SKM-1 (cell line): Measurements from ENCODE around the gene LDLRAD4.

Experiments
- DNase-seq: peaks from one replicate; lab custom pipeline; 2025; ENCODE audit not compliant: unreplicated experiment; lab: John Stamatoyannopoulos, UW

The LDLRAD4 gene

DNA sequence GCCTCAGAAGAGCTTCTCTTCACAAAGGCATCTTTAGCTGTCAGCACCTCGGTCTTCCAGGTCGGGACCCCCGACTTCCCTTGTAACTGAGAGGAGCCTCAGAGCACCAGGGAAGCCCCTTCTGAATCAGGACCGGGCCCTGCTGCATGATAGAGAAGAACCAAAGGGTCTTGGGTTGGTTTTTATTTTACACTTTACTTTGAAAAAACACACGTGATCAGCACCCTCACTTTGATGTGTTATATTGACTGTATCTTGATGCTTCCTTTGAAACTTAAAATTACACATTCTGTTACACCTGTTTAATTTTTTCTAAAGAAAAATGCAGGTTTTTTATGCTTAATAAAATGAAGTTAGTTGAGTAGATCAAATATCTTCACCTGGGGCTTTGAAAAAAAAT is 305.5 kb downstream of the LDLRAD4 start:
- no peak for DNase-seq

DNA sequence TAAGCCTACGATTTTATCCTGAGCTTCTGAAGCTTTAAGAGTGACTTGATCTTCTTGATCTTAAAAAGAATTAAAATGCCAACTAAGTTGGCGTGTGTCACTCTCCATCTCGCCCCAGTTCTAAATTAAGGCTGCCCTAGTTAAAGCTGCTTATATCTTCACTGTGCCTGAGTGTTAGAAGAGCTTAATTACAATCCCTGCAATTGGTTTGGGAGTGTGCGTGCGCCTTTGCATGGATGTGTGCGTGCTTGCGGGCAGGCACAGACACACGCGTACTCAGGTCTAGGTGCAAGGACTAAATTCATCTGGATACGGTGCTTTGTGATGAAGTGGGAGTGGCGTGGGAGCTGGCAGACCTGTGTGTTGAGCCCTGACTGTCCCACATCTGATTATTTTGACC is 306.3 kb downstream of the LDLRAD4 start:
- no peak for DNase-seq

DNA sequence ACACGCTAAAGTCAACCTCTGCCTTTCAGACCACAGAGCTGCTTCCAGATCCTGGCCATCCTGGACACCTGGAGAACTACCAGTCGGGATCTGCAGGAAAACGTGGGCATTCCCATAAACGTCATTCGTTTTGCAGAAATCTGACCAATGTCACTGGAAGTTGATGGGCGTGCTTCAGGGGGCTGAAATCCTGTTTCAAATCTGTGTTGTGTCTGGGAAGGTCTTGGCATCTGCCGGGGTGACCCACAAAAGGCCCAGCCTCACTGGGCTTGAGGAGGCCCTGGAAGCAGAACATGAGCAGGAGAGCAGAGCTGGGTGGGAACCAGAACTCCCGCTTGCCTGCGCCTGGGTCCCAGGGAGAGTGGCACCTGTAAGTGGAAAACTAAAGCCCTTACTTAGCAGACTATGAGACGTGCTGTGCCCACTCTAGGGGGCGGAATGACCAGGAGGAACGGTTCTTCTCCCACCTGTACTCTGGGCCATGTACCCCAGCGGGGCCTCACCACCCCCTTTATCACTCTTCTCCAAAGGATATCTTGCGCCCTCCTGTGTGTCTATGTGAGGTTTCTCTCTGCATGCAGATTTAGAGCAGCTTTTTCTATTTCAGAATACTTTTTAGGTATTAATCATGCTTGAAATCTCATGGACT is 306.9 kb downstream of the LDLRAD4 start:
- DNase-seq: no peak

DNA sequence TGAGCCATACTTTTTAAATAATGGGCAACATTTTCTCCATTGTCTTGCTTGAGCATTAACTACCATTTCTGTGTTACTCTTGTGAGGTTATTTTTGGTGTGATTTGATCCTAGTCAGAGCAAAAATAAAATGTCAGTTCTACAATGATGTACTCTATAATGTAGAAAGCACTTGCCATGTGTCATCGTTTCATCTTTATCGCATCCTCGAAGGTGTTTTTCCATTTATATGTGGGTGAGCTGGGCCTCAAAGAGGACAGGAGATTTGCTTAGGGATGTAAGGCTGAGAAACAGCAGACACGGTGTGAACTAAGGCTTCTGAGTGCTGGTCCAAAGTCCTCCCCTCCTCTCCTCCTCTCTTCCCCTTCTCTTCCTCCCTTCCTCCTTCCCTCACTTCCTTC is 308.0 kb downstream of the LDLRAD4 start:
- no peak for DNase-seq

DNA sequence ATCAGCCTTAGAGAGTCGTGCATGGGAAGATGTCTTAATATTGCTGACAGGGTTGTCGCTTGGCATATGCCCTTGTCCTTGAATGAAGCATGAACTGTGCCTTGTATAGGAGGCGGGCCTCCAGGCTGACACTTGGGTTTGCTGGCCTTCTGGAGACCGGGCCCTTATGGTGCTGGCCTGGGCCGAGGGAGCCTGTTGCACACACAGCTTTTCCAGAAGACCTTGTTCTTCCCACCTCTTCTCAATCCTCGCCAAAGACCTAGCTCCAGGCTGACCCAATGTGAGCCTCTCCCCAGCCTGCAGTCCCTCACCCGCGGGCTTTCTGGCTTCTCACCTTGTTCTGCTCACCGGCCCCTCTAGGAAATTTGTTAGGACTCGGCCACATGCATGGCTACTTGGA is 308.7 kb downstream of the LDLRAD4 start:
- no peak for DNase-seq

DNA sequence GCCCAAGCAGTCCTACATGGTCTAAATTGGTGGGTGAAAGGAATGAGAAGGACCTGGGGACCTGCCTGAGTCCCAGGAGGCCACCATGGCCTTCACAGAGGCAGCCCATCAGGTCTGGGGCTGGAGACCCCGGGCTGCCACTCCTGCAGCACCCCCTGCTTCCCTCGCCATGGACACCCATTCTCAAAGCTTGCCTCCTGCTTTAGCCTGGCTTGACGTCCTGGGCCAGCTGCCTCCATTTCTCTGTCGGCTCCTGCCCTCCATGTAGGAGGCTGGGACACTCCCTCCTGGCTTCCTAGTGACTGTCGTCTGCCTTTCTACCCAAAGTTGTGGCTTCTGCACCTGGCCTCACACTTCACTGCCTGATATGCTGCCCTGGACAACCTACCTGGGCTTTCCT is 309.2 kb downstream of the LDLRAD4 start:
- DNase-seq: no peak

DNA sequence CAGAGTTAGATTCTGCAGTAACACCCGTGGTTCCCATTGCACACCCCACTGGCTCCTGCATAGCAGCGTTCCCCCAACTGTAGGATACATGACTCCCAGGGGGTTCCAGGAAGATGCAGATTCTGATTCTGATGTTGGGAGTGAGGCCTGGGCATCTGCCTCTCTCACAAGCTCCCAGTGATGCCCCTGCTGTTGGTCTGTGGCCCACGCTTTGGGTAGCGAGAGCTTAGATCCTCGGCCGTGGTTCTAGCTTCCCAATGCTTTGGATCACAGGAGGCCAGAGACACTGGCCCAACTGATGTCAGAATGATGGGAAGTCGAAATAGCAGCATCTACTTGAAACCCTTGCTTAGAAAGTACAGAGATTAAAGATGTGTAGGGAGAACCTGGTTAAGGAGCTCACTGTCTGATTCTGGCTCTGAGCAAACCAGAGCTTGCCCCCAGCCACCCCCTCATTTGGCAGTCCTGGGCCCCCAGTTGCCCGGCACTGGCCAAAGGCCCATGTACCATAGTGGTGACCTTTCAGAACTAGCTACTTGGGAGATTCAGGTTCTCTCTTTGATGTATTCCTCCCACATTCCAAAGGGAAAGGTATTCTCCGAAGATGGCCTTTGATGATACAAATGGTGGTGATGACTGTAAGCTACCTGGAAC is 310.3 kb downstream of the LDLRAD4 start:
- no peak for DNase-seq

DNA sequence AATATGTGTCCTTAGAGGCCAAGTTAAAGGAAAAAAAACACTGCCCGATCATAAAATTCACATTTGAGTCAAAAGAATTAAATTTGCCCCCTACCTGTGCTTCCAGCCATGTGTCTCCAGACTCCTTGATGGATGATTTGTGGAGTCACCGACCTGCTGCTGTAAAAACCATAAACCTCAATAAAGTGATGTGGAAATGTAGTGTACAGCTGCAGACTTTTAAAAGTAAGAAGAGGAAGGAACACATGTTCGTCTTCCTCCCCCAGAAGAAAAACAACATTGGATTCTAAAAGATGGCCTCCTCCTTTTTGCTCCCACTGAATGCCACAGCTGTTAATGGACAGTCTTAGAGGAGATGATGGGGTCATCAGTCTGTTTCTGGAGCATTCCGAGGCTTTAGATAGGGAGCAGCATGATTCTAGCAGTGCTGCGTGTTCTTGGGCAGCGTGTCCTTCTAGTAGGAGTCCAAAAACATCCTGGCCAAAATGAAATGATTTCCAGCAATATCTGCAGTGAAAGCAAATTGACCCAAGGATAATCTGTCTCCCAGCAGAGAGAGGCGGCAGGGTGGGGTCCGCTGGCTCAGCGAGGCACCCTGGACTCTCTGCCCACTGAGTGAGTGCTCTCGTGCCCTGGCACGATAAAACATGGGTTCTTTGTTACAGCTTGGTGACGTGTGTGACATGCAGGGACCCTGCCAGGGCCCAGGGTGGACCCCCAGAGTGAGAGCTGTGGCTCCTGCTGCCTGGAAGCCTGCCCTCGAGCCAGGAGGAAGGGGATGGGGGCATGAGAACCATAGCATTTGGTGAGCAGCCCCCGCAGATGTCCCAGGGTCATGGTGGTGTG is 311.7 kb downstream of the LDLRAD4 start:
- DNase-seq: no peak

DNA sequence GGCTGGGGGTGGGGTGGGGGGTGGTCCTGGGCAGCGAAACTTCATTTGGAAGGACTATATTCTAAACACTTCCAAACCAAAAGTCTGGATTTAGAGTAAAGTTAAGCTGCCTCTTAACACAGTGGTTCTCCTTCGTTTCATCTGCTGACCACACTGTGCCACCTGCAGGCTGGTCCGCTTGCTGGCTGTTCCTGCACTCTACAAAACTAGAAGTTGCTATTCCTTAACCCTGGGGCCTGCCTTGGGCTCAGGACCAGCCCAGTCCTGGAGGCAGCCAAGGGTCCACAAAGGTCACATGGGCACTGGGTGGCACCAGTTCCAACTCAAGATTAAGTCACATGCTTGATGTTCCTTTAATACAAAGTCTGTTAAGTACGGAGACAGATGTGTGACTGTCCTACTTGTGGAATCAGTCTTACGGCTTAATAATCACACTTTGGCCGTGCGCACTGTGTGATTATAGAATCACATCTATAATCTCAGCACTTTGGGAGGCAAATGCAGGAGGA is 312.4 kb downstream of the LDLRAD4 start:
- DNase-seq: no peak

DNA sequence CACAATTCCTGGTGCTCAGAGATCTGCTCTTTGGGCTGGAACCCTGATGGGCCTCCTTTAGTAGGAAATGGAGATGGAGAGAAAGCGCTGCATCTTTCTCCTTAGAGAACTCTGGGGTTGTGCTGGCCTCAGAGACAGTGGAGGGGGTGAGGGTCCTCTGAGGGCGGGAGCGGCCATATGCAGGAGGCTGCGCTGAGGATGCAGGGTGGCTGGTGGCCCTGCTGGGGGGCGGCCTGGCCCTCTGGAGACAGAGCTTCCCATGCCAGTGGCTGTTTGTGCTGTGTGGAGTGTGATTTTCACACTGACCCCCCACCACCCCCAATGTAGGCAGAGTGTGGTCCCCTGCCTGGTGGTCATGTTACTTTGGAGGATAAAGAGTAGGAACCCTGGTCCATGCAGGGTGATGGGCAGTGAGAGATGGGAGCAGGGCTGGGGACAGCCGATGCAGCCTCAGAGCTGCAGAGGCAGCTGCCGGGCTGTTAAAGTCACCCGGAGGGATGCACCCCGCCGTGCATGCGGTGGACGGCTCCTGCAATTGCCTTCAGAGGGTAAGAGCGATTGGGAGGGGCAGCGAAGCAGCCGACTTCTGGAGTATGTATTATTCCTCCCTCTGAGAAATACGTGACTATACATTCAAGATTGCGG is 313.2 kb downstream of the LDLRAD4 start:
- DNase-seq: no peak

DNA sequence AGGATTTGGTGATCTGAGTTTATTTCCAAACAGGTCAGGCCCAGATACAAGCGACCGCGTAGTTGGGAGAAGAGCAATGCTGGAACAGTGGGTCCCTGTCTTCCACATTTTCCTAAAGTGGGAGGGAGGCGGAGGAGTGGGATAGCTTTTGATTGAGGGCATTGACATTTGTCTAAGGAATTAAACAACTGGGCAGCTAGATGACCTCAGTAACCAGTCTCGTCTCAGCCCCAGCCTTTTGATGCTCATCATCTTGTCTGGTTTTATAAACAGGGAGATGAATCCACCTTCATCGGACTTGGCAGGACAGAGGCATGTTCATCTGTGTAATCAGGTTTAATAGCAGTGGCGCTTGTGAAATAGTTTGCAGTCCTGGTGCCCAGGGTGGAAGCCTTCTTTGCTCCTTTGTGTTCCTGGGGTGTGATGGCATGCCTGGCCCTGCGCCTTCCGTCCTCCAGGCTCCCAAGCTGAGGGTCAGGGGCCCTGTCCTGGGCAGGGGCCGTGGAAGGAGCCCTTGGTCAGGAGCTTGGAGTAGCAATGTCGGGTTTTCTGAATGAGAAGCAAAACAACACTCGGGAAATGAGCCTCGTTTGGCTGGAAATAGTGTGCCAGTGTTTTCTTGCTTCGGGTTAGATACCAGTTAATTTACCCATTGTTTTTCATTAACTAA is 314.0 kb downstream of the LDLRAD4 start:
- no peak for DNase-seq

DNA sequence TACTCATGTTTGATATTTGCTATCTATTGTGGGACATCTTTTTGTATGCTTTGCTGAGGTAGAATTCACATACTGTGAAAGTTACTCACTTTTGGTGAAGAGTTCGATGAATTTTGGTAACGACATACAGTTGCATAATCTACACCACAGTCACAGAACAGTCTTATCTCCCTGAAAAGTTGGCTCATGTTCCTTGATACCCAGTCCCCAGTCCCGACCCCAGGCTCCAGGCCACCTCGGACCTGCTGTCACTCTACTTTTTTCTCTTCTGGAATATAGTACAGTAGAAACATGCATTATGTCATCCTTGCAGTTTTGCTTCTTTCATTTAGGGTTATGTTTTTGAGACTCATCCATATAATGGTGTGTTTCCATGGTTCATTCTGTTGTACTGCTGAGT is 316.1 kb downstream of the LDLRAD4 start:
- no peak for DNase-seq

DNA sequence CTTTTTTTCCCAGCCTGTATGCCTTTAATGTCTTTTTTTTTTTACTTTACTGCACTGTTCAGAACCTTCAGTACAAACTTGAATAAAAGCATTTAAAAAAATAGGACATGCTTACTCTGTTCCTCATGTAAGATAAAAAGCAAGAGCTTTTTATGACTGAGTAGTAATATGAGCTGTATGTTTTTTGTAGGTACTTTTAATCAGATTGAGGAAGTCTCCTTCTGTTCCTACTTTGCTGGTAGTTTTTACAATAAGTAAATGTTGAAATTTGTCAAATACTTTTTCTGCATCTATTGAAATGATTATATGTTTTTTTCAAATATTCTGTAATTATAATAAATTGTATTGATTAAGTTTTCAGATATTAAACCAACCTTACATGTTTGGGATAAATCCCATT is 318.0 kb downstream of the LDLRAD4 start:
- DNase-seq: no peak

DNA sequence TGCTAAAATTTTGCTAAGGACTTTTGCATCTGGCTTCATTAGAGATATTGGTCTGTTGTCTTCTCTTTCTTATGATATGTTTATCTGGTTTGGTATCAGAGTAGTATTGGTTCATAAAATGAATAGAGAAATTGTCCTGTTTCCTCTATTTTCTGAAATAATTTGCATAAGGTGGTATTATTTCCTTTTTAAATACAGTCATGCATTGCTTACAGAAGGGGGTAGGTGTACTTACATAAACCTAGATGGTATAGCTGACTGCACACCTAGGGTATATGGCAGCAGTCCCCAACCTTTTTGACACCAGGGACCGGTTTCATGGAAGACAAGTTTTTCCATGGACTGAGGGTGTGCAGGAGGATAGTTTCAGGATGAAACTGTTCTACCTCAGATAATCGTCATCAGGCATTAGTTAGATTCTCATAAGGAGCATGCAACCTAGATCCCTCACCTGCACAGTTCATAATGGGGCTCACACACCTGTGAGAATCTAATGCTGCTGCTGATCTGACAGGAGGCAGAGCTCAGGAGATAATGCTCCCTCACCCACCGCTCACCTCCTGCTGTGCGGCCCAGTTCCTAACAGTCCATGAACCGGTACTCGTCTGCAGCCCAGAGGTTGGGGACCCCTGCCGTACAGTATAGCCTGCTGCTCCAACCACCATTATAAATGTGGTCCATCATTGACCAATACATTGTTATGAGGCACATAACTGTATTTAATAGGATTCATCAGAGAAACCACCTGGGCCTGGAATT is 318.6 kb downstream of the LDLRAD4 start:
- no peak for DNase-seq

DNA sequence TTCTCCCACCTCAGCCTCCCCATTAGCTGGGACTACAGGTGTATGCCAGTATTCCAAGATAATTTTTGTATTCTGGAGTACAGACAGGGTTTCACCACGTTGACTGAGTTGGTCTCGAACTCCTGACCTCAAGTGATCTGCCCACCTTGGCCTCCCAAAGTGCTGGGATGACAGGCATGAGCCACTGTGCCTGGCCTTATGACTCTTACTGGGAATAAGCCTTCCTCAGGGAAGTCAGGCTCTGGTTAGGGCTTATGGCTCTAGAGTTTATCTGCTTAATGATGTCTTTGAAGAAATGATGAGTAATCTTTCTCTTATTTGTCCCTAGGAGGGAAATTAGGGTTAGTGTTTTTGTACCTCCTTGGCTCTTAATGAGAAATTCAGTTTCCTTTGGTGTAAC is 320.1 kb downstream of the LDLRAD4 start:
- no peak for DNase-seq

DNA sequence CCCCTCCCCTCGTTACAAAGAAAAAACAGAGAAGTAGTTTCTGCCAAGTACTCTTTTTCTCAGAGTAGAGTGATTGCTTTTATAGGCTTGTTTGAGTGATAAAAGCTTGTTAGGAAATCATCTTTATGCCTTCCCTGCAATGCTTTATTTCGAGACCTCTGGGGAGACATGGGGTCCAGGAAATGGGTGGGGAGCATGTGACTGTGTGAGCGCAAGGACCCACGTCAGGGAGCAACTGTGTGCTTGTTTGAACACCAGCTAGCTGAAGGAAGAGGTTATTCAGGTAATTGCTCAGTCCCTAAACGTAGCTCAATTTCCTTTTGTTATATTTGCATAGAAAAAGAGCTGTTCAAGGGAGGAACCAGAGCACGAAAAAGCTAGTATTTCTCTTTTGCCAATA is 320.5 kb downstream of the LDLRAD4 start:
- no peak for DNase-seq

DNA sequence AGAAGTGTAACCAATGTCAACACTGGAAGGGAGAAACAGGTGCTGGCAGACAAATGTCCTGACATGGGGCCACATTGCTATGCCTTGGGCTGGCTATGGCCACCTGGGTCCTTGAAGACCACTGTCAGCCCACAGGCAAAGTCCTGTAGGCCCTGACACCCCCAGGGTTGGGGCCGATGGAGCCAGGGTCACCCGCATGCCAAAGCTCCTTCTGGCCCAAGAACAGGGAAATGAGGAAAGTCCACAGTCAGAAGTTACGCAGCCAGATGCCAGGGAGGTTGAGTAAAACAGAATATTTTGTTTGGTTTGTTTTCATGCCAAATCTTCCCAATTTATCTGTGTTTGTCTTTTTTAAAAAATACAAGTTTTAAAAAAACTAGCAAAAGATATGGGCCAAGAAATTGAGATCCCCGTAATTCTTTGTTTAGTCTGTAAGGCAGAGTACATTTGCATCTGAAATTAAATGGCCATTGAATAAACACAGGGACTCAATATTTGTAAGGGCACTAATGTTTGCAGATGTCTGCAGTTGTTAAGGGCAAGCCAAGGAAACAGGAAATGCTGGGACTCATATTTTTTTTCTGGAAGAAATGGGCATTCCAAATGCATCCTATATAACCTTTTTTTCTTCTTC is 321.4 kb downstream of the LDLRAD4 start:
- DNase-seq: no peak

DNA sequence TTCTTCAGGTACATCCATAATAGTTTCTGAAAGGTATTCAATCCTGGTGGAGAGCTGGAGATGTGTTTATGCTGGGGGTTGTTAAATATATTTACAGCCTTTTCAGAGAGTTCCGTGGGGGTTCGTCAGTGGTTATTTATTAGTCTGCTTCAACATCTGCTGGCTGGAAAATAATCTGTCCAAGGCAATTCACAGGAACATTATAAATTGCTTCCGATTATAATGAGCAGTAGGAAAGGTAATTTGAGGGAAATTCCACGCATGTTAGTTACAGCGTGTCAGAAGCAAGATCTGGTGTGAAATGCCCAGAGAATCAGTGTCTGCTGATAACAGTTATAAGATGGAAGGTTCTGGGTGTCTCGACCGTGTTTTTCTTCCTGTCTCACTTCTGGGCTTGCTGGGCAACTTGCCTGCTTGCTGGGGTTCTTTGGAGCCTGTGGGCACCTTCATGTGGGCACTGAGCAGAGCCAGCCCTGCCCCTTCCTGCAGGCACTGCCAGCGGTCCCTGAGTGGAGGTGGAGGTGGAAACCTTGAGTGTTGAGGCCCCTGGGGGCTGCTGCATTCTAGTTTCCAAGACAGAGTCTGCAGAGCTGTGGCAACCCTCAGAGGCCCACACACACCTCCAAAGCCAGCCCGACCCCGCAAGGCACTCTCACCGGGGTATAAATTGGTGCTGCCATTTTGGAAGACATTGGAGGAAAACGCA is 322.1 kb downstream of the LDLRAD4 start:
- DNase-seq: no peak
